DND-41 (cell line): ENCODE measurements around the gene ERICH2.

Experiments
- CTCF ChIP-seq: IDR thresholded peaks from 2 replicates; pipeline ENCODE4 v1.5.1; 2012; ENCODE audit warnings: borderline replicate concordance, low read length, moderate library complexity, mild to moderate bottlenecking; ENCODE audit not compliant: poor library complexity, severe bottlenecking; ENCODE audit errors: extremely low read depth
- EZH2 ChIP-seq: IDR thresholded peaks from 3 replicates; pipeline ENCODE4 v1.6.1; 2012; ENCODE audit warnings: borderline replicate concordance, low read depth, mild to moderate bottlenecking, moderate library complexity, low read length, inconsistent platforms; ENCODE audit not compliant: severe bottlenecking

- no peak for TF ChIP-seq CTCF
- no peak for TF ChIP-seq EZH2
Observed at GRCh38 chr2:170739507-170740046, 30.6 kb upstream of the ERICH2 start.
